Activated CD4-positive, alpha-beta memory T cell treated with anti-CD3 and anti-CD28 coated beads, Interleukin-2, amount 10 ng/mL, durations not matched to agents 7 days and 5 days (primary cell): Measurements from ENCODE around the gene CD44. TPM values are rescaled to one million over a fixed set of nuclear protein-coding genes. Genes with fewer than 3 reads are reported as not detected.
A peak's percentile ranks its signal among the peaks of the same experiment; 100 is the strongest.

Experiments used
- CTCF ChIA-PET: fragments of 350-600 bp; sonication (Branson Sonifier 250); formaldehyde crosslinking; loops from one replicate; lab custom pipeline; 2021; ENCODE audit warnings: antibody characterized with exemption, inconsistent platforms; lab: Charles Lee
- POLR2A ChIA-PET: fragments of 350-600 bp; sonication (Branson Sonifier 250); formaldehyde crosslinking; loops from one replicate; lab custom pipeline; 2021; ENCODE audit warnings: antibody characterized with exemption; lab: Charles Lee
- DNase-seq: peaks from one replicate; pipeline ENCODE4 v3.0.0-alpha.2; 2020
- H3K27ac Mint-ChIP-seq: one replicate; pipeline ENCODE4 v1.8.0; 2021; ENCODE audit warnings: mild to moderate bottlenecking, mixed read lengths
- H3K27me3 Mint-ChIP-seq: one replicate; pipeline ENCODE4 v1.8.0; 2021; ENCODE audit warnings: mixed read lengths
- H3K36me3 Mint-ChIP-seq: one replicate; pipeline ENCODE4 v1.8.0; 2021; ENCODE audit warnings: low read depth, mixed read lengths
- H3K4me1 Mint-ChIP-seq: one replicate; pipeline ENCODE4 v1.8.0; 2021; ENCODE audit warnings: mixed read lengths
- H3K4me3 Mint-ChIP-seq: one replicate; pipeline ENCODE4 v1.8.0; 2021; ENCODE audit warnings: mild to moderate bottlenecking, mixed read lengths
- H3K9me3 Mint-ChIP-seq: one replicate; pipeline ENCODE4 v1.8.0; 2021; ENCODE audit warnings: mixed read lengths
- total RNA-seq, 2 experiments: library from RNA; stranded (reverse); gene quantifications; one replicate each; pipeline ENCODE4 v1.2.3, GENCODE V29; 2021

CD44 gene
- total RNA-seq, 2 experiments from 2014 or later, result 634 to 645 TPM

- H3K27ac Mint-ChIP-seq, result peak overlapping the region; percentile 68
- H3K4me1 Mint-ChIP-seq, result peaks cover 94% of the 10 kb centered on the region
- H3K4me3 Mint-ChIP-seq, result peak overlapping the region; percentile 1
- DNase-seq, result no peak
- no peaks in the 10 kb centered on the region for H3K9me3 Mint-ChIP-seq
- POLR2A ChIA-PET, result interaction anchor here (0.9 to 30.8 kb wide), 11 partner anchors 9 to 258 kb away, joined by 3 to 634 read pairs (median 5); partner anchors contain the start of genes APIP, CD44 and PDHX
- H3K36me3 Mint-ChIP-seq, result peaks cover 85% of the 10 kb centered on the region
- CTCF ChIA-PET, result interaction anchor here (0.8 to 2.6 kb wide), 4 partner anchors 9 to 217 kb away, joined by 3 to 8 read pairs (median 5); no protein-coding TSS in a partner anchor
- H3K27me3 Mint-ChIP-seq, result no peaks in the 10 kb centered on the region
Observed at GRCh38 chr11:35174666-35175065, 35.7 kb downstream of the CD44 start.

GRCh38 chr11:35177370-35177769, 38.4 kb downstream of the CD44 start:
- H3K4me3 Mint-ChIP-seq, result no peak overlapping the region
- peaks cover 89% of the 10 kb centered on the region for H3K4me1 Mint-ChIP-seq
- H3K27ac Mint-ChIP-seq, result peak overlapping the region; percentile 79
- no peaks in the 10 kb centered on the region for H3K27me3 Mint-ChIP-seq
- DNase-seq, result peak; percentile 60
- ChIA-PET POLR2A (interaction anchor here (0.7 to 30.8 kb wide), 10 partner anchors 10 to 171 kb away, joined by 3 to 634 read pairs (median 6); partner anchors contain the start of gene CD44), CTCF (interaction anchor here (1.1 to 4.3 kb wide), 3 partner anchors 12 to 177 kb away, joined by 3 to 40 read pairs (median 4); no protein-coding TSS in a partner anchor)
- peaks cover 82% of the 10 kb centered on the region for H3K36me3 Mint-ChIP-seq
- H3K9me3 Mint-ChIP-seq, result no peaks in the 10 kb centered on the region

GRCh38 chr11:35178067-35178805, 39.3 kb downstream of the CD44 start:
- H3K4me1 Mint-ChIP-seq, result peaks cover 89% of the 10 kb centered on the region
- H3K4me3 Mint-ChIP-seq, result no peak overlapping the region
- ChIA-PET POLR2A (interaction anchor here (0.8 to 30.8 kb wide), 10 partner anchors 12 to 177 kb away, joined by 3 to 634 read pairs (median 6); partner anchors contain the start of gene CD44), CTCF (interaction anchor here (1.1 to 4.3 kb wide), 5 partner anchors 9 to 213 kb away, joined by 3 to 40 read pairs (median 3); no protein-coding TSS in a partner anchor)
- H3K36me3 Mint-ChIP-seq, result peaks cover 86% of the 10 kb centered on the region
- no peak for DNase-seq
- H3K27me3 Mint-ChIP-seq, result no peaks in the 10 kb centered on the region
- peak overlapping the region; percentile 79 for H3K27ac Mint-ChIP-seq
- H3K9me3 Mint-ChIP-seq, result no peaks in the 10 kb centered on the region

- POLR2A ChIA-PET, result interaction anchor here (0.8 to 30.8 kb wide), 8 partner anchors 11 to 178 kb away, joined by 3 to 634 read pairs (median 6); partner anchors contain the start of gene CD44
Observed at GRCh38 chr11:35178873-35179272, 39.9 kb downstream of the CD44 start.

GRCh38 chr11:35179466-35180135, 40.6 kb downstream of the CD44 start:
- CTCF ChIA-PET, result interaction anchor here (0.7 to 4.3 kb wide), 7 partner anchors 11 to 212 kb away, joined by 3 to 40 read pairs (median 3); no protein-coding TSS in a partner anchor
- POLR2A ChIA-PET, result interaction anchor here (1.1 to 30.8 kb wide), 8 partner anchors 15 to 166 kb away, joined by 3 to 634 read pairs (median 5); partner anchors contain the start of gene CD44
- H3K4me1 Mint-ChIP-seq, result peaks cover 80% of the 10 kb centered on the region
- H3K36me3 Mint-ChIP-seq, result peaks cover 83% of the 10 kb centered on the region
- H3K4me3 Mint-ChIP-seq, result no peak overlapping the region
- no peak overlapping the region for H3K27ac Mint-ChIP-seq
- no peaks in the 10 kb centered on the region for H3K9me3 Mint-ChIP-seq
- DNase-seq, result no peak
- H3K27me3 Mint-ChIP-seq, result no peaks in the 10 kb centered on the region

More at GRCh38 chr11:35178873-35179272, 39.9 kb downstream of the CD44 start:
- Mint-ChIP-seq H3K36me3 (peaks cover 87% of the 10 kb centered on the region), H3K4me1 (peaks cover 88% of the 10 kb centered on the region), H3K4me3 (no peak overlapping the region), H3K9me3 (no peaks in the 10 kb centered on the region), H3K27ac (peak overlapping the region; percentile 31), H3K27me3 (no peaks in the 10 kb centered on the region)
- no peak for DNase-seq
- CTCF ChIA-PET, result interaction anchor here (0.7 to 4.3 kb wide), 6 partner anchors 10 to 213 kb away, joined by 3 to 40 read pairs (median 3); no protein-coding TSS in a partner anchor

- H3K9me3 Mint-ChIP-seq, result no peaks in the 10 kb centered on the region
- no peak overlapping the region for H3K27ac Mint-ChIP-seq
- DNase-seq, result no peak
- H3K27me3 Mint-ChIP-seq, result no peaks in the 10 kb centered on the region
- ChIA-PET CTCF (interaction anchor here (0.7 to 1.4 kb wide), 4 partner anchors 15 to 57 kb away, joined by 3 to 6 read pairs (median 4); no protein-coding TSS in a partner anchor), POLR2A (interaction anchor here (1.1 to 30.8 kb wide), 6 partner anchors 16 to 151 kb away, joined by 3 to 634 read pairs (median 4); partner anchors contain the start of gene CD44)
- H3K36me3 Mint-ChIP-seq, result peaks cover 83% of the 10 kb centered on the region
- H3K4me3 Mint-ChIP-seq, result no peak overlapping the region
- H3K4me1 Mint-ChIP-seq, result peaks cover 76% of the 10 kb centered on the region
Observed at GRCh38 chr11:35180317-35181233, 41.6 kb downstream of the CD44 start.

- peaks cover 66% of the 10 kb centered on the region for H3K4me1 Mint-ChIP-seq
- no peak for DNase-seq
- CTCF ChIA-PET, result interaction anchor here (1.5 kb wide), 1 partner anchor 208 kb away, joined by 4 read pairs; no protein-coding TSS in a partner anchor
- H3K9me3 Mint-ChIP-seq, result no peaks in the 10 kb centered on the region
- no peaks in the 10 kb centered on the region for H3K27me3 Mint-ChIP-seq
- H3K27ac Mint-ChIP-seq, result no peak overlapping the region
- H3K36me3 Mint-ChIP-seq, result peaks cover 88% of the 10 kb centered on the region
- no peak overlapping the region for H3K4me3 Mint-ChIP-seq
- POLR2A ChIA-PET, result interaction anchor here (0.7 to 30.8 kb wide), 4 partner anchors 8 to 267 kb away, joined by 3 to 634 read pairs (median 6); partner anchors contain the start of gene CD44
Observed at GRCh38 chr11:35182317-35182939, 43.5 kb downstream of the CD44 start.

GRCh38 chr11:35183326-35183925, 44.5 kb downstream of the CD44 start:
- Mint-ChIP-seq H3K27ac (peak overlapping the region; percentile 29), H3K4me1 (peaks cover 63% of the 10 kb centered on the region), H3K9me3 (no peaks in the 10 kb centered on the region), H3K36me3 (peaks cover 88% of the 10 kb centered on the region), H3K4me3 (no peak overlapping the region), H3K27me3 (no peaks in the 10 kb centered on the region)
- ChIA-PET POLR2A (interaction anchor here (0.6 to 30.8 kb wide), 4 partner anchors 9 to 38 kb away, joined by 3 to 634 read pairs (median 6); partner anchors contain the start of gene CD44), CTCF (interaction anchor here (1.1 to 1.5 kb wide), 4 partner anchors 9 to 207 kb away, joined by 3 to 6 read pairs (median 4); no protein-coding TSS in a partner anchor)
- no peak for DNase-seq

GRCh38 chr11:35185696-35186095, 46.7 kb downstream of the CD44 start:
- Mint-ChIP-seq H3K27ac (no peak overlapping the region), H3K36me3 (peaks cover 88% of the 10 kb centered on the region), H3K4me3 (no peak overlapping the region), H3K9me3 (no peaks in the 10 kb centered on the region), H3K4me1 (peaks cover 49% of the 10 kb centered on the region), H3K27me3 (no peaks in the 10 kb centered on the region)
- DNase-seq, result no peak
- POLR2A ChIA-PET, result no interaction called here
- CTCF ChIA-PET, result interaction anchor here (0.6 kb wide), 1 partner anchor 234 kb away, joined by 3 read pairs; no protein-coding TSS in a partner anchor

GRCh38 chr11:35187996-35188395, 49.0 kb downstream of the CD44 start:
- Mint-ChIP-seq H3K4me1 (peaks cover 36% of the 10 kb centered on the region), H3K27me3 (no peaks in the 10 kb centered on the region), H3K27ac (no peak overlapping the region), H3K9me3 (no peaks in the 10 kb centered on the region), H3K36me3 (peaks cover 92% of the 10 kb centered on the region), H3K4me3 (no peak overlapping the region)
- CTCF ChIA-PET, result no interaction called here
- no peak for DNase-seq
- POLR2A ChIA-PET, result interaction anchor here (0.7 kb wide), 1 partner anchor 11 kb away, joined by 3 read pairs; no protein-coding TSS in a partner anchor
